Measurements from ENCODE around the gene NRIP2.

- TF ChIP-seq, protein P1, sequence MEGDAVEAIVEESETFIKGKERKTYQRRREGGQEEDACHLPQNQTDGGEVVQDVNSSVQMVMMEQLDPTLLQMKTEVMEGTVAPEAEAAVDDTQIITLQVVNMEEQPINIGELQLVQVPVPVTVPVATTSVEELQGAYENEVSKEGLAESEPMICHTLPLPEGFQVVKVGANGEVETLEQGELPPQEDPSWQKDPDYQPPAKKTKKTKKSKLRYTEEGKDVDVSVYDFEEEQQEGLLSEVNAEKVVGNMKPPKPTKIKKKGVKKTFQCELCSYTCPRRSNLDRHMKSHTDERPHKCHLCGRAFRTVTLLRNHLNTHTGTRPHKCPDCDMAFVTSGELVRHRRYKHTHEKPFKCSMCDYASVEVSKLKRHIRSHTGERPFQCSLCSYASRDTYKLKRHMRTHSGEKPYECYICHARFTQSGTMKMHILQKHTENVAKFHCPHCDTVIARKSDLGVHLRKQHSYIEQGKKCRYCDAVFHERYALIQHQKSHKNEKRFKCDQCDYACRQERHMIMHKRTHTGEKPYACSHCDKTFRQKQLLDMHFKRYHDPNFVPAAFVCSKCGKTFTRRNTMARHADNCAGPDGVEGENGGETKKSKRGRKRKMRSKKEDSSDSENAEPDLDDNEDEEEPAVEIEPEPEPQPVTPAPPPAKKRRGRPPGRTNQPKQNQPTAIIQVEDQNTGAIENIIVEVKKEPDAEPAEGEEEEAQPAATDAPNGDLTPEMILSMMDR (conservative IDR thresholded peaks at IDR 0.05): no peak
- TF ChIP-seq EZH2 (IDR thresholded peaks at IDR 0.05; ENCODE audit: low read depth): no peak
Measured at GRCh38 chr12:2857576-2857975, 22.7 kb upstream of the NRIP2 start.
